Middle frontal gyrus (tissue), 1 donor: ENCODE results near the gene RPL13.
"Not testable (repeated sequence)": the region's sequence is repeated elsewhere in the genome, so short reads cannot be mapped to it uniquely, and the experiment has no call there.

ENCODE experiments used
- DNase-seq: peaks from one replicate; pipeline ENCODE4 v3.0.0-alpha.2; 2015; ENCODE audit warnings: low spot score; ENCODE audit errors: extremely low spot score

The RPL13 gene

DNA sequence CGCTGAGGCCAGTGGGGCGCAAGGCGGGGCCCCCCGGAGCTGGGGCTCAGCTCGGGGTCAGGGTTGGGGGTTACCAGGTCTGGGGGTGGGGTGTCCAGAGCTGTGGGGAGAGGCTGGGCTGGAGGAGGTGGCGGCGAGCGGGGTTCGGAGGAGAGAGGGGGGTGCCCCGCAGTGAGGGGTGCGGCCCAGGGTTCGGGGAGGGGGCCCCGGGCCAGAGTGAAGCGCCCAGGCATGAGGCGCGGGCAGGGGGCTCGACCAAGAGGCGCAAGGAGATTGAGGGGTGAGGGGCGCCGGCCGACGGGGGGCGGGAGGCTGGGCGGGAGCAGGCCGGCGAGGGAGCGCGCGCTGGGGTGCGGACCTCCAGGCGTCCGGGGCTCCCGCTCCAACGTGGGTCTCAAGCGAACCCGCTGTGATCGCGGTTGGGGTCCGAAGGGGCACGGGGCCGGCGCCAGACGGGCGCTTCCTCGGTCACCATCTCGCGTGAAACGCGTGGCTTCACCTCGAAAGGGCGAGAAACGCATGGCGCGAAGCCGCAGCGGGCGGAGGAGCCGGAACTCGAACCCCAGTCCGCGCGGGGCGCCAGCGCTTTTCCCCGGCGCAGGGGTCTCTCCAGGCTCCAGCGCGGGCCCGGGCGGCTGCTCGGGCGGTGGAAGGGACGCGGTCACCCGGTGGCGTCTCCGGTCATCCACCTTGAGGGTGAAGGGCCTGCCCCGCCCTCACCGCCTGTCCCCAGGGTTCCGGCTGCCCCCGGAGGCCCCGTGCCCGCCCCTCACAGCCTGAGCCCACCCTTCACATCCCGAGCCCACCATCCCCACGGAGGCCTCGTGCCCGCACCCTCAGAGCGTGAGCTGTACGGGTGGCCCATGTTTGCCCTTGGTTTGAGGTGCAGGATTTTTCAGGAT is 15.9 kb downstream of the RPL13 start:
- no peak for DNase-seq

DNA sequence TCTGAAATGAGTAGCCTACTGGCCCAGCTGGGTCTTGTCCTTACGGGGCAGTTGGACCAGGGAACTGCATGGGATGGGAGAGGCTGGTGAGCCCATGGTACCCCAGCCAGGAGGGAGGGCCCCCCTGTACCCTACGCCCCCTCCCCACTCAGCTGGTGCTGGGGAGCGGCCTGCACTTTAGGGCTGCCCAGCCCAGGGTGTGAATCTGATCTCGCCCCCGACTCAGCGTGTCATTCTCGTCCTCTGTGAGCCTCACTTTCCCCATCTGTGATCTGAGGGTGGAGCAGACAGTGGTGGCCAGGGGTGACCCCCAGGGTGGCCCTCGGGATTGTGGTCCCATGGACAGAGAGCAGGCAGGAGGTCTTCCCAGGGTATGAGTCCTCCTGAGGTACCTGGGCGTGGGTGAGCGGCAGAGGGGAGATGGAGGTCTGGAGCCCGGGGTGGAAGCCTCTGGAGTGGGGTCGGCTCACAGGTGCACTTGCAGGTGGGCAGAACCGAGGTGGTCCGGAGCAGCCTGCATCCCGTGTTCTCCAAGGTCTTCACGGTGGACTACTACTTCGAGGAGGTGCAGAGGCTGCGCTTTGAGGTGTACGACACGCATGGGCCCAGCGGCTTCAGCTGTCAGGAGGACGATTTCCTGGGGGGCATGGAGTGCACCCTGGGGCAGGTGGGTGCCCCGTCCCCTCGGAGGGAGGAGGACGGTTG is 16.7 kb downstream of the RPL13 start:
- DNase-seq, result no peak

DNA sequence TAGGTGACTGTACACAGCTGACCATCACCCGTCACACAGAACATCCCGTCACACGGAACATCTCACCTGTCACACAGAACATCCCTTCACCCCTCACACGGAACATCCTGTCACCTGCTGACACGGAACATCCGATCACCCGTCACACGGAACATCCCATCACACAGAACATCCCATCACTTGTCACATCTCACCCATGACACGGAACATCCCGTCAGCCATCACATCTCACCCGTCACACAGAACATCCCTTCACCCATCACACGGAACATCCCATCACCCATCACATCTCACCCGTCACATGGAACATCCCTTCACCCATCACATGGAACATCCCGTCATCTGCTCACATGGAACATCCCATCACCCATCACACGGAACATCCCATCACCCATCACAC is 18.9 kb downstream of the RPL13 start:
- no peak for DNase-seq

DNA sequence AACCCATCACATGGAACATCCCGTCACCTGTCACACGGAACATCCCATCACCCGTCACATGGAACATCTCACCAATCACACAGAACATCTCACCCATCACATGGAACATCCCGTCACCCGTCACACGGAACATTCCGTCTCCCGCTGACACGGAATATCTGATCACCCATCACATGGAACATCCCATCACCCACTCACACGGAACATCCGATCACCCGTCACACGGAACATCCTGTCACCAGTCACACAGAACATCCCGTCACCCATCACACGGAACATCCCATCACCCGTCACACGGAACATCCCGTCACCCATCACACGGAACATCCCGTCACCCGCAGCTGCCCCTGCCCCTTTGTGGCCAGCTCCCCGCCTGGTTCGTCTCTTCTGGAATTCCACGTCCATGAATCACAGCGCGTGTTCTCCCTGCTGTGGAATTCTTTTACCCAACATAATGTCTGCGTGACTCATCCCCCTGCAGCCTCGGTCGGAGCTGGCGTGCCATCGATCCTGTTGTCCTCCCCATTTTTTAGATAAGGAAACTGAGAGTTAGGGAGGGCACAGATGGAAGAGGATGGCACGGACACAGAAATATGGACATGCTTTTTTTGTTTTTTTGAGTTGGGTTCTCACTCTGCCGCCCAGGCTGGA is 20.7 kb downstream of the RPL13 start:
- DNase-seq, result no peak

DNA sequence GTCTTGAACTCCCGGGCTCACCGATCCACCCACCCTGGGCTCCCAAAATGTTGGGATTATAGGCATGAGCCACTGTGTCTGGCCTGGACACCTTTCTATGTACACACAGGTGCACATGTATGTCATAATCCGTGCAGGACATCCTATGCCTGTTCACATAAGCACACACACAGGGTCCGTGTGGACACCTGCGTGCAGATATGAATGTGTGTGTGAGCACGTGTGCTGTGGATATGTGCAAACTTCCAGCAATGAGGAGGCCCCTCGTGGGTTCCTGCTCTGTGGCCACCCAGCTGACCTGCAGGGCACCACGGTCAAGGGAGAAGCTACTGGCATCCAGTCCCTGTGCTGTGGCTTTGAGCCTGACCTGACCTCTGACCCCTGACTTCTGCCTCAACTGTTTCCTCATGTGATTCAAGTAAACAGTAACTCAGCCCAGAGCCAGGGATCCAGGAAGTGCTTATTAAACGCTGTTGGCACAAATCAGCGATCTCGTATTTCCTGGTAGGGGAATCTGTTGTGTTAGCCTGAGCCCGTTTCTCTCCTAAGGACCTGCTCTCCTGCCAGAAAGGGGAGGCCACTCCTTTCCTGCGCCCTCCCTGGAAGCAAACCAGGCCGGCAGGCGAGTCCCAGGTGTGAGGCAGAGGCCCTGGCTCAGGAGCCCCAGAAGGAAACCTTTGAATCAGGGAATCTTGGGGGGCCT is 21.5 kb downstream of the RPL13 start:
- DNase-seq, result no peak

DNA sequence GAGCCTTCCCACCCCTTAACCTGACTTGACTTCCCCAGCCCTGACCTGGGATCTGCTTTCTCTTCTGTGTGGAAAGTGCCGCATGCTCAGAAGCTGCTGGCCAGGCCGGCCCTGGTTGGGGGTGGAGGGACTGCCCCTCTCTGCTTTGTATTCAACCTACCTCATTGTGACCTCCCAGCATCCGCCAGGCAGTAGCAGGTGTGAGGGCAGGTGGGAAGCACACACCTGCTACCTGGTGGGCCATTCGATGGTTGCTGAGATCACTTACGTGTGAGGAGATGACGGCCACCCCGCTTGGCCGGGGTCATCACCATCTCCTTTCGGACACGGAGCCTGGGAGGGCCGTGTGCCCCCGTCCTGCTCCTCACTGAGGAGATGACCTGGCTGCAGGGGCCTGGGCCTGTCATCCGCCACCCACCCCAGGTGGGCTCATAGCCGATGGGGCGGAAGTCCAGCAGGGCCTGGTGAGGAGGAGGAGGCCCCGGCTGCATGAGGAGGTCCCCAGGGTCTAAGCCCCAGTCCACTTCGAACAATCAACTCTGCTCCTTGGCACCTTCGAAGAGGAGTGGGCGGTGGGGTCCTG is 22.2 kb downstream of the RPL13 start:
- DNase-seq, result no peak

DNA sequence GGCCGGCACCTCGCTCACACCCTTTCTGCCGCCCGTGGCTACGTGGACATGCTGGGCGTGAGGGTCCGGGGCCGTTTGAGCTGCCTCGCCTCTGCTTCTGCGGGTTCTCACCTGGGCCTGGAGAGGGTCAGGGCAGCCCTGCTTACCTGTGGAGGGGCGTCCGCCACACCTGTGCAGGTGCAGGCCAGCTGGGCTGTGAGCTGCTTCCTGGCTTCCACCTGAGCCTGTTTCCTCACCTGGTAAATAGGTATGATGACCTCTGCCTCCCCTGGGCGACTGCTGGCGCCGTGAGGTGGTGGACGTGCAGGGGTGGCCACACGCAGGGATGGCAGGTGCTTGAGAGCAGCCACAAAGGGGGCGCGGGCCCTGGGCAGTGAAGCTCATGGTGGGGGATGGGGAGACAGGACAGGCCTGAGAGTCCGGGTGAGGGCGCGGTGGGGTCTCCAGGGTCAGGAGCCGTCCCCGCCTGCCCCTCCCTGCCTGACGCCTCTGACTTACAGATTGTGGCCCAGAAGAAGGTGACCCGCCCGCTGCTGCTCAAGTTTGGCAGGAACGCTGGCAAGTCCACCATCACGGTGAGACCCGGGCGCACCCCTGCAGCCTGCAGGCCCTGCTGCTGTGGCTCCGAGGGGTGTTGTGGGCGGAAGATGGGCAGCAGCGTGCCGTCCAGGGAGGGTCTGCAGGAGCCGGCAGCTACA is 22.9 kb downstream of the RPL13 start:
- no peak for DNase-seq

DNA sequence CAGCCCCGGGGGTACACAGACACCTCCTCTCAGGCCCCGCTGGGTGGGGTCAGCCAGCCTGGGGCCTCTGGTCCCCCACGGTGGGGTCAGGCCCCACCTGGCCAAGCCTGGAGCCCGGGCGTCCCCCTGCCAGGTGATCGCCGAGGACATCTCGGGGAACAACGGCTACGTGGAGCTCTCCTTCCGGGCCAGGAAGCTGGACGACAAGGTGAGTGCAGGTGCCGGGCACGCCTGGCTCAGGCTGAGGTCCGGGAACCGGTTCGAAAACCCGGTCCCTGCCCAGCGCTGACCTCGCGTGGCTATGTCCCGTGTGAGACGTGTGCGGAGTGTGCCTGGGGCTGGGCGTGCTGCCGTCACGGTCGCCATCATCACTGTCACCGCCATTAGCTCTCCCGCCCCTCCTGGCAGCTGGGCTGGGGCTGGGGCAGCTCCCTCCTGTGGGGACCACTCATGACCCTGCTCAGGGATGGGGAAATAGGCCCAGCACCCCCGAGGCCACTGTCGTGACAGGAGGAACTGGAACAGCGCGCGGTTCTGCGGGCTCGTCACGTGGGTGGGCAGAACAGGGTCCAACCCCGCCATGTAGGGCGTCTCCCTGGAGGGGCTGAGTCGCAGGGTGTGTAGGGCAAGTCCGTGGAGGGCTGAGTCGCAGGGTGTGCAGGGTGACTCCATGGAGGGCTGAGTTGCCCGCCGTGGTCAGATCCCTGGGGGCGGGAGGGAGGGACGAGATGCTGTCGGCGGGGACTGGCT is 23.6 kb downstream of the RPL13 start:
- DNase-seq, result no peak

DNA sequence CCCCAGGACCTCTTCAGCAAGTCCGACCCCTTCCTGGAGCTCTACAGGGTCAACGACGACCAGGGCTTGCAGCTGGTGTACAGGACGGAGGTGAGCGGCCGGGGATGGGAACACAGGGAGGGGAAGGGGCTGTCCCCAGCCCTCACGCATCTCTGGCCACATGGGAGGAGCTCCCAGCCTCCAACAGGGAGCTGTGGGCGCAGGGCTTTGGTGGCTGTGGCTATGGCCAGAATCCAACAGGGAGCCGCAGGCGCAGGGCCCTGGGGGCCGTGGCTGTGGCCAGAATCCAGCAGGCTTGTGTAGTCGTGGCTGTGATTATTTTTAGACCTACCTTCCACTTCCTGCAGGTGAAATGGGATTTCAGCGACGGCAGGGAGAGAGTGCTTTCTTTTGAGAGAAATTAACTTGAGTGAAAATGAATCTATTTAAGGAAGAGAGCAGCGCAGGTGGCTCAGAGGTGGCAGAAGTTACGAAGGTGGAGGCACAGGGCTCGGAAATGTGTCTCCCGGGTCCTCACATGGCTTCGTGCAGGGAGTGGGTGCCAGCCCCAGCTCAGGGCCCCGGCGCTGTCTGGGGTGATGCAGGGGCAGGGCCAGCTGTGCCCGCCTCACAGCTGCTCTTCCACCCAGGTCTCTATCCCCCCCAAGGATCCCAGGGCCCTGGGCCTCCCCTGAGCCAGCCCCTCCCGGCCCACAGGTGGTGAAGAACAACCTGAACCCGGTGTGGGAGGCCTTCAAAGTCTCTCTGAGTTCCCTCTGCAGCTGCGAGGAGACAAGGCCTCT is 24.5 kb downstream of the RPL13 start:
- no peak for DNase-seq

DNA sequence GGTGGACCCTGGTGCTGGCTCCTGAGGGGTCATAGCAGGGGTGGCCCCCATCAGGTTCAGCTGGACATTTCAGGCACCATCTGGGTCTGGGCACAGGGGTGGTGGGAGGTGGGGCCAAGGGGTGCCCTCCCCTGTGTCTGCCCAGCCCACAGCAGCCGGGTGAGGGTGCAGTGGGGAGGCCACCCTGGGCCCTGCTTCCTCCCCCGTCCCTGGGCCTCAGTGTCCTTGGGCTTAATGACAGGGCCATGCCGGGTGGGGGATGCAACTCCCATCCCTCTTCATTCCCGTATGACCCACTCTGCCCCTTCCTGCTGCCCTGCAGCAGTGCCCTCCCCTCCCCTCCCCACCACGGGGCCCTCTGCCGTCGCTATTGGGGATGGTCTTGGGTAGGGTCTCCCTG is 25.7 kb downstream of the RPL13 start:
- no peak for DNase-seq

DNA sequence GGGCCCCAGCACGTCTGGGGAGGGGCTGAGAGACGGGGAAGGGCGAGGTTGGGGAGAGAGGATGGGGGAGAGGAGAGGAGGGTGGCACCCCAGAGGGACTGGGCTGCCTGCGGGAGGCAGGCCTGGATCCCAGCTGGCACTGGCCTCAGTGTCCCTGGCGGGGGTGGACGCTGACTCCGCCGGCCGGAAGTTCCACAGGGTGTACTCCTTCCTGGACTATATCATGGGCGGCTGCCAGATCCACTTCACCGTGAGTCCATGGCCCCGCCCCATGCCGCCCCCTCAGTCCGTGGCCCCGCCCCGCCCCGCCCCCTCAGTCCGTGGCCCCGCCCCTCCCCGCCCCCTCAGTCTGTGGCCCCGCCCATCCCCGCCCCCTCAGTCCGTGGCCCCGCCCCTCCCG is 26.4 kb downstream of the RPL13 start:
- no peak for DNase-seq

DNA sequence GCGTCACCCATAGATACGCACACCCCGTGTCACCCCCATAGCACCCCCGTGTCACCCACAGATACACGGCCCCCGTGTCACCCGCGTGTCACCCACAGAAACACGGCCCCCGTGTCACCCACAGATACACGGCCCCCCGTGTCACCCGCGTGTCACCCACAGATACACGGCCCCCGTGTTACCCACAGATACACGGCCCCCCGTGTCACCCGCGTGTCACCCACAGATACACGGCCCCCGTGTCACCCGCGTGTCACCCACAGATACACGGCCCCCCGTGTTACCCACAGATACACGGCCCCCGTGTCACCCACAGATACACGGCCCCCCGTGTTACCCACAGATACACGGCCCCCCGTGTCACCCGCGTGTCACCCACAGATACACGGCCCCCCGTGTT is 27.2 kb downstream of the RPL13 start:
- DNase-seq, result not testable (repeated sequence)

DNA sequence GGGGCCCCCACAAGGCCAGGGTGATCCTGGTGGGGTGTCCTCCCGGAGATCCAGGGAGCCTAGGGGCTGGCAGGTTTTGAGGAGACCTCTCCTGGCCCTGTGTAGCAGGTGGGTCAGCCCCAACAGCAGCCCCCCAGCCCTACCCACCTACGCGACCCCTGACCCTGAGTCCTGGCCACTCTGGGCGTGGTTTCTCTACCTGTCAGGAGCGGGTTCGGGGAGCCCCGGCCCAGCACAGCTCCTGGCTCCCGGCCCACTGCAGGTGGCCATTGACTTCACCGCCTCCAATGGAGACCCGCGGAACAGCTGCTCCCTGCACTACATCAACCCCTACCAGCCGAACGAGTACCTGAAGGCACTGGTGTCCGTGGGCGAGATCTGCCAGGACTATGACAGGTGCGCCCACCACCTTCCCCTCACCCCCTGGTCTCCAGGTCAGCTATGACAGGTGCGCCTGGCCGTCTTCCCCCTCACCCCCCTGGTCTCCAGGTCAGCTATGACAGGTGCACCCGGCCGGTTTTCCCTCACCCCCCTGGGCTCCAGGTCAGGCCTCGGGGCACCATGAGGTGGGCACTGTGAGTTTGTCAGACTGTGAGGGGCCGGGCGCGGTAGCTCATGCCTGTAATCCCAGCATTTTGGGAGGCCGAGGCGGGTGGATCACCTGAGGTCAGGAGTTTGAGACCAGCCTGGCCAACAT is 28.1 kb downstream of the RPL13 start:
- no peak for DNase-seq

DNA sequence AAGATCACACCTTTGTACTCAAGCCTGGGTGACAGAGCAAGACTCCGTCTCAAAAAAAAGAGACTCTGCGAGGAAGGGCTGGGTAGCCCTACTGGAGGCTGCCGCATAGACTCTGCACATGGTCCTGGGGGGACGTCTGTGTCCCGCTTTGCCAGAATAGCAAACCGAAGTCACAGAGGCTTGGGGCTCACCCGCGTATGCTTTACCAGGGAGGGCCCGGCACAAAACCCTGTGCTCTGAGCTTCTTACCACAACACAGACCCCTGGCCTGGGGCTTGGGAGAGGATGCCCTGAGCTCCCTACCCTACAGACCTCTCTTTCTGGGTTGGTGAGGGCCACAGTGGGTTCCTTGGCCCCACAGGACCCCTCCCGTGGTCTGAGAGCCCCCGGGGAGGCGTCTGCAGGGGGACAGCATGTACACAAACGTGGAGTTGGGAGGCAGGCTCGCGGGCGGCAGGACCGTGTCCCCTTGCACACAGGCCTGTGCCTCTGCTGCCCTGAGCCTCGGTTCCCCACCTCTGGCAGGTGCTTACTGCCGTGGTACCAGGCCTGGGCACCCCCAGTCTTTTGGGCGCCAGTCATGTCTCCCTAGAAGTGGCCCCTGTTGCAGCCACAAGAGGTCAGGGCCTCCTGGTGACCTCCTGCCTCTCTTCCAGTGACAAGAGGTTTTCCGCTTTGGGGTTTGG is 28.9 kb downstream of the RPL13 start:
- DNase-seq, result no peak

DNA sequence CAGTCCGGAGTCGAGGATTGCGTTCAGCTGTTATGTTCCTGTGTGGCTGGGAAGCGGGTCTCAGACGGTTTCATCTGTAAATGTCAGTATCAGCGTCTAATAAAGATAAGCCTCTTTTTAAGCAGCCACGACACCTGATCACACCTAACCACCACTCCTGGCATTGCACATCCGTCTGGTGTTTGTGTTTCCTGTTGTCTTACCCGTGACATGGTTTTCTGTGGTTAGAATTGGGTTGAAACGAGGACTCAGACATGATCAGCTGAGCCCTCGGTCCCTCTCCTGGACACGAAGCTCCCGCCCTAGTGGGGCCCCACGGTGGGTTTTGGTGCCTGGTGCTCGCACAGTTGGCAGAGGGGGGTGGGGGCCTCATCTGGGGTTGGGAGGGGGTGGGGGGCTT is 33.4 kb downstream of the RPL13 start:
- DNase-seq, result no peak

DNA sequence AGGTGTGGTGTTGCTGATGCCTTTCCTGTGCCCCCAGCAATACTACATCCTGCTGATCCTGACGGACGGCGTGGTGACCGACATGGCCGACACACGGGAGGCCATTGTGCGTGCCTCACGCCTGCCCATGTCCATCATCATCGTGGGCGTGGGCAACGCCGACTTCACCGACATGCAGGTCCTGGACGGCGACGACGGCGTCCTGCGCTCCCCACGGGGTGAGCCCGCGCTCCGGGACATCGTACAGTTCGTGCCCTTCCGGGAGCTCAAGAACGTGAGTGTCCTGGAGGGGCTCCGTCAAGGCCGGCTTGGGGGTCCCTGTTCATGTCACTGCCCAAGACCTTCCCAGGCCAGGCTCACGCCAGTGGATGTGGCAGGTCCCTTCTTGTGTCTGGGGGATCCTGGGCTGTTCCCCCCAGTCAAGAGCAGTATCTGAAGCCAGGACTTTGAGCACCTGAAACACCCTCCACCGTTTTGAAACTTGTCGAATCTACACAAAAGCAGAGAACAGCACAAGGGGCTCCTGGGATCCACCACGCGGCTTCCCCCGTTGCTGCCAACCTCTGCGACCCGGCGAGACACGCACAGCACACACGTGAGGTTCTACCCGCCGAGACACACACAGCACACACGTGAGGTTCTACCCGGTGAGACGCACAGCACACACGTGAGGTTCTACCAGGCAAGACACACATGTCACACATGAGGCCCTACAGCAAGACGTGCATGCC is 35.0 kb downstream of the RPL13 start:
- DNase-seq, result no peak

DNA sequence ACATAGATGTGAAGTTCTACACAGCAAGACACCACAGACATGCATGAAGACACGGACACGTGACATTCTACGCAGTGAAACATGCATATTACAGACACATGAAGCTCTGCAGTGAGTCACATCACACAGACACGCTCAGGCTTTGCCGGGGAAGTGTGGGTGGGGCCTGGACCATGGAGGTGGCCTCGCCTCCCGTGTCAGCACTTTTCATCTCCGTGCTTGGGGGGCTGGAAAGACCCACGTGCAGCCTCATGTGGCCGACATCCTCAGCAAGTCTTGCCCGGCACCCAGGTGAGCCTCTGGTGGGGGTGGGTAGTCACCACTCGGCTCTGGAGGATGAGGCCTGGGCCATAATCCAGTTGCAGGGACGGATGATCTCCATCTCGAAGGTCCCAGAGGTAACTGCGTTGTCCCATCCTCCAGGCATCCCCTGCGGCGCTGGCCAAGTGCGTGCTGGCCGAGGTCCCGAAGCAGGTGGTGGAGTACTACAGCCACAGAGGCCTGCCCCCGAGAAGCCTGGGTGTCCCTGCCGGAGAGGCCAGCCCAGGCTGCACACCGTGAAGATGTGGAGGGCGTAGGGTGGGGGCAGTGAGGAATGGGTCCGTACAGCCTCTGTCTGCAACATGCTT is 35.7 kb downstream of the RPL13 start:
- DNase-seq, result no peak
